GM18951 (cell line): ENCODE data around the gene TSNAXIP1.

Experiments used
- POLR2A ChIP-seq: IDR thresholded peaks from 4 replicates; pipeline ENCODE4 v1.6.1; 2011; ENCODE audit warnings: mild to moderate bottlenecking; ENCODE audit not compliant: insufficient read length, insufficient read depth; ENCODE audit errors: extremely low read depth
- in situ Hi-C: fragments of 300-500 bp; cut with MboI; formaldehyde crosslinking; loops from one replicate; pipeline ENCODE4 v1.12.0; 2022; ENCODE audit warnings: low sequenced_read_pairs, mixed read lengths, inconsistent platforms; ENCODE audit not compliant: unreplicated experiment

TSNAXIP1 gene

DNA sequence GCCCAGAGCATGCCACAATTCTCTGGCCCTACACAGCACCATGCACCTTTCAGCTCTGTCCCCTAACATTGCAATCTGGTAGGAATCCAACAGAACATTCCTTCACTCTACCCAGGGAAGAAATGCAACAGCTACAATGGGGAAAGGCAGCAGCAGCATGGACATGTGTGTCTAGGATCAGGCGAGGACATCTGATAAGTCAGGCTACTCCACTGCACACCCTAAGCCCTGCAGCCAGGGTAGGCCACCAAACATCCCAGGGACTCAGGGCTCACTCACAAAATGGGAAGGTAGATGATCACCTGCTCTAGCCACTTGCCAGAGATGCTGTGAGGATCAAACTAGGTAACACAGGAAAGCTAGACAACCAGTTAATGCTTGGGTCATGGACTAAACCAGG lies 5.4 kb upstream of the TSNAXIP1 start:
- in situ Hi-C loops, result no loop called here
- TF ChIP-seq POLR2A, result no peak

- in situ Hi-C loops, result no loop called here
- TF ChIP-seq POLR2A, result no peak
Measured at GRCh38 chr16:67801883-67802282, 4.8 kb upstream of the TSNAXIP1 start.

- in situ Hi-C loops, result no loop called here
- no peak for TF ChIP-seq POLR2A
Measured at GRCh38 chr16:67803894-67804293, 2.8 kb upstream of the TSNAXIP1 start.

- TF ChIP-seq POLR2A, result no peak
- in situ Hi-C loops, result no loop called here
Measured at GRCh38 chr16:67804853-67805542, 1.7 kb upstream of the TSNAXIP1 start.

DNA sequence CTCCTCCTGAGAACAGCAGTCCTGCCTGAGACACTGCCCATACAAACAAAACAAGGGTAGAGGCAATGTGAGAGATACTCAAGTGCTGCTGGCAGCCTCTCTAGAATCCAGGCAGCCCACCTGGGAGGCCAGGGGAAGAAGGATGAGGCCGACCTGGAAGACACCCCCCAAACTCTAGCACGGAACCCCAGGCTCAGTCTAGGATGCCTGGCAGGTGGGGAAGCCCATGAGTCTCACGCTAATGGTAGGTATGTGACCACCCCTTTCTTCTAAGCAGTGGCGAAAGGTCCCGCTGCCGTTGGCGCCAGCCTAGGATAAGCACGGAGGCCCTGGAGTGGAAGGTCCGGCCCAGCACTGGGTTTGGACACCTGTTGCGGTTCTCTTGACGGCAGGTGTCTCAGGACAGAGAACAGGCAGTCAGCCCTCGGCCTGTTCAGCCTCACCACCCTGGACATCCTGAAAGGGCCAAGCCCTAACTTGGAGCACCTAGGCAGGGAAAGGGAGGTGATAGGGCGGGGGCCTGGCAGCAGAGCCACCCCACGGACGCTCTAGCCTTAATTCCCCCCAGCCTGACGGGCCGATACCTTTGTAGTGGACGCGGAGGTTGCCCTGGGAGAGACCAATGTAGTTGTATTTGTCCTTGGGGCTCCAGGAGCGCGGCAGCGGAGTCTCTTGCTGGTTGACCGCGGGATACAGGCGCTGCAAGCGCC lies 816 bp upstream of the TSNAXIP1 start:
- in situ Hi-C loops, result no loop called here
- TF ChIP-seq POLR2A, result no peak

- no peak for TF ChIP-seq POLR2A
- in situ Hi-C loops, result no loop called here
Measured at GRCh38 chr16:67807148-67807682, 526 bp downstream of the TSNAXIP1 start.

GRCh38 chr16:67811899-67812298 lies 5.2 kb downstream of the TSNAXIP1 start:
- in situ Hi-C loops, result no loop called here
- TF ChIP-seq POLR2A, result no peak

- no peak for TF ChIP-seq POLR2A
- in situ Hi-C loops, result no loop called here
Measured at GRCh38 chr16:67814567-67814966, 7.9 kb downstream of the TSNAXIP1 start.

- no peak for TF ChIP-seq POLR2A
- in situ Hi-C loops, result no loop called here
Measured at GRCh38 chr16:67820608-67821259, 14.0 kb downstream of the TSNAXIP1 start.

GRCh38 chr16:67822511-67822910 lies 15.8 kb downstream of the TSNAXIP1 start:
- no peak for TF ChIP-seq POLR2A
- in situ Hi-C loops, result no loop called here

DNA sequence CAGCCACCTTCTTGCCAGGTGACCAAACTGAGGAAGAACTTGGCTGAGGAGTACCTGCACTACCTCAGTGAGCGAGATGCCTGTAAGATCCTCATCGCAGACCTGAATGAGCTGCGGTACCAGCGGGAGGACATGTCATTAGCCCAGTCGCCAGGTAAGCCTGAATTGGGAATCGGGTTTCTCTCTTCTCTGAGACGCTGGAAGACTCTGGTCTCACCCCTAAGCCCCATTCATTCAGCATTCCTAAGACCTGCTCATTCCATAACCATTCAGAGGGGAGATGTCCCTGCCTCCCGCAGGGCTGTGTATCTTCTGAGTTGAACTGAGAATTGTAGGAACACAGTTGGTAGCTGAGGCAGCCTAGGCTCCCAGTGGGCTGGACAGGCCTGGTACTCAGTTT lies 18.4 kb downstream of the TSNAXIP1 start:
- no peak for TF ChIP-seq POLR2A
- in situ Hi-C loops, result no loop called here

- no peak for TF ChIP-seq POLR2A
Measured at GRCh38 chr16:67825906-67826305, 19.2 kb downstream of the TSNAXIP1 start.

GRCh38 chr16:67828651-67829050 lies 22.0 kb downstream of the TSNAXIP1 start:
- in situ Hi-C loops, result no loop called here
- TF ChIP-seq POLR2A, result no peak

More at GRCh38 chr16:67825906-67826305, 19.2 kb downstream of the TSNAXIP1 start:
- in situ Hi-C loops, result no loop called here

DNA sequence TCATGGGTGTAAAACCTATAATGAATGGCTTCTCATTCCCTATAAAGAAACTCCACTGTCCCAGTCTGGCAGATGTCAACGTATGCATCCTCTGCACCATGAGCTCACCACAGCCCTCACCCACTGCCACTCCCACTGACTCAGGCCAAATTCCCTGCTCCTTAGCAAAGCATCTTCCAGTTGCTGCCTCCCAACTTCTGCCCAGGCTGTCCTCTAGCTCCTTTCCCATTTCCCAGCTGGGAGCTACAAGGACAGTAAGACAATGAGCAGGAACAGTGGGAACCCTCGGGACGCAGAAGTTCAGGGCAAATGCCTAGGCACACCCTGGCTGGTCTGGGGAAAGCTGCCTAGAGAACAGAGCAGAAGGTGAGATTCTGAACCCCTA lies 26.3 kb downstream of the TSNAXIP1 start:
- TF ChIP-seq POLR2A, result no peak
- in situ Hi-C loops, result no loop called here
